IPS-20b (cell line): ENCODE data around the gene ZBTB7B.

Source experiments
- H3K27ac ChIP-seq: one replicate; pipeline ENCODE4 v1.5.1; 2013; ENCODE audit warnings: low read length
- H3K27me3 ChIP-seq: 2 replicates; pipeline ENCODE4 v1.6.1; 2013; ENCODE audit warnings: mild to moderate bottlenecking, low read length, inconsistent platforms; ENCODE audit not compliant: insufficient read depth
- H3K36me3 ChIP-seq: 2 replicates; pipeline ENCODE4 v1.6.1; 2013; ENCODE audit warnings: low read depth, mild to moderate bottlenecking, inconsistent platforms, low read length, moderate library complexity; ENCODE audit not compliant: insufficient read depth
- H3K4me1 ChIP-seq: 2 replicates; pipeline ENCODE4 v1.6.1; 2013; ENCODE audit warnings: mild to moderate bottlenecking, control low read depth, inconsistent platforms, low read length, moderate library complexity; ENCODE audit not compliant: insufficient read depth
- H3K4me3 ChIP-seq: 2 replicates; pipeline ENCODE4 v1.5.1; 2013; ENCODE audit warnings: mild to moderate bottlenecking, low read length, inconsistent platforms
- H3K9ac ChIP-seq: 2 replicates; pipeline ENCODE4 v1.6.1; 2013; ENCODE audit warnings: low read depth, mild to moderate bottlenecking, inconsistent platforms, low read length, moderate library complexity
- H3K9me3 ChIP-seq: 2 replicates; pipeline ENCODE4 v1.6.1; 2013; ENCODE audit warnings: mild to moderate bottlenecking, low read depth, low read length, inconsistent platforms; ENCODE audit not compliant: insufficient read depth

Gene ZBTB7B

GRCh38 chr1:155062151-155062686, 59.6 kb downstream of the ZBTB7B start:
- Histone ChIP-seq H3K9ac (no peak overlapping the region), H3K4me3 (peak overlapping the region; percentile 87; the same call in 1 of the 2 replicates), H3K9me3 (no peaks in the 10 kb centered on the region), H3K4me1 (peaks cover 9% of the 10 kb centered on the region; the same call in 1 of the 2 replicates), H3K27ac (no peak overlapping the region), H3K27me3 (peaks cover 12% of the 10 kb centered on the region; the same call in 1 of the 2 replicates), H3K36me3 (peaks cover 17% of the 10 kb centered on the region; the same call in 1 of the 2 replicates)

- peaks cover 21% of the 10 kb centered on the region; the same call in 1 of the 2 replicates for H3K36me3 ChIP-seq
- peak overlapping the region; percentile 87 for H3K4me3 ChIP-seq
- no peaks in the 10 kb centered on the region for H3K9me3 ChIP-seq
- H3K27ac ChIP-seq: no peak overlapping the region
- H3K4me1 ChIP-seq: peaks cover 9% of the 10 kb centered on the region; the same call in 1 of the 2 replicates
- peaks cover 12% of the 10 kb centered on the region; the same call in 1 of the 2 replicates for H3K27me3 ChIP-seq
- H3K9ac ChIP-seq: peak overlapping the region; percentile 87; the same call in 1 of the 2 replicates
These were observed 60.3 kb downstream of the ZBTB7B start for GRCh38 chr1:155062702-155063411.

DNA sequence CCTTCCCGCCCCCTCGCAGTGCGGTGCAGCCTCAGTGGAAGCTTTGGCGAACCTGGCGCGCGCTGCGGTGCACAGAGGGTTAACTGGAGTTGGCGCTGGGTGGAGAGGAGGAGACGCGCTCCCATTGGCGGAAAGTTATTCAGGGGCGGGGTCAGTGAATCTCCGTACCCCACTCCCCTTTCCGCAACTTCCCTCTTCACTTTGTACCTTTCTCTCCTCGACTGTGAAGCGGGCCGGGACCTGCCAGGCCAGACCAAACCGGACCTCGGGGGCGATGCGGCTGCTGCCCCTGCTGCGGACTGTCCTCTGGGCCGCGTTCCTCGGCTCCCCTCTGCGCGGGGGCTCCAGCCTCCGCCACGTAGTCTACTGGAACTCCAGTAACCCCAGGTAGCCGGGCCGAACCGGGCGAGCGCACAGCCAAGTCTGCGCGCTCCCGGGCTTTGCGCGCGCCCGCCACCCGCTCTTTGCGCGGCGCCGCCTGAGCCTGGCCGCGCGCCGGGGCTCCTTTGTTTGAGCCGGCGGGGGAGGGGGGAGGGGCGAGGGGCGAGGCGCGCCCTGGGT, 61.0 kb downstream of the ZBTB7B start, which contains the start of gene EFNA4:
EFNA4 (plus strand) TSS at position 191 of the 561 bp plus-strand sequence; CDS start at position 275, 84 bp downstream.
- Histone ChIP-seq H3K27me3 (peaks cover 12% of the 10 kb centered on the region; the same call in 1 of the 2 replicates), H3K9me3 (no peaks in the 10 kb centered on the region), H3K4me1 (peaks cover 9% of the 10 kb centered on the region; the same call in 1 of the 2 replicates), H3K4me3 (peak within 1 kb of the TSS; percentile 87), H3K9ac (peak within 1 kb of the TSS; percentile 87; the same call in 1 of the 2 replicates), H3K36me3 (peaks cover 22% of the 10 kb centered on the region), H3K27ac (peak within 1 kb of the TSS; percentile 80)

DNA sequence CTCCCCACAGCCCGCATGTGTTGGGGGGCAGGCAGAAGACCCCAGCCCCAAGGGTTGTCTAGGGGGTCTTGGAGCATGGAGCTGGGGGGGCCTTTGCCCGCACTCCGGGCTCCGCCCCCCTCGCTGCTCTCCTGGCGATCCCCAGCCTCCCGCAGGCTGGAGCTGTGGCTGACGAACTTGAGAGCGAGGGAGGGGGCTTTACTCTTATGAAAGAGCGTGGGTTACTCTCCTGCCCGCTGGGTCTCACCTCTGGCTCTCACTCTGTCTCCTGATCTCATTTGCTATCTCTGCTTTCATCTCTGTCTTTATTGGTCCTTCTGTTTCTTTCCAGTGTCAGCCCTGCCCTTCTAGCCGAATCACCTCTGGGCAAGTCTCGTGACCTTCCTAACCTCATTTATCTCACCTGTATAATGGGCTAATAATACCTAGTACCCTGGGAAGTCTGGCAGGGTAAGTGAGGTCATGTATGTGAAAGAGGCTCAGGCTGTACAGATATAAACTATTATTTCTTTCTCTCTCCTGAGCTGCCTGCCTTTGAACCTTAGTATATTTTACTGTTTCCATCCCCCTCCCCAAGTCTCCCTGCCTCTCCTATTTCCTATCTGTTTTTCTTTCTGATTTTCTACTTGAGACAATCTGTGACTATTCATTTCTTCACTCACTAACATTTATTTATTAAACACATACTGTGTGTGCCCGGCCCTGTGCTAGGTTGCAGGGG, 61.7 kb downstream of the ZBTB7B start:
- H3K36me3 ChIP-seq: peaks cover 28% of the 10 kb centered on the region
- H3K9ac ChIP-seq: peak overlapping the region; percentile 87; the same call in 1 of the 2 replicates
- no peak overlapping the region for H3K27ac ChIP-seq

DNA sequence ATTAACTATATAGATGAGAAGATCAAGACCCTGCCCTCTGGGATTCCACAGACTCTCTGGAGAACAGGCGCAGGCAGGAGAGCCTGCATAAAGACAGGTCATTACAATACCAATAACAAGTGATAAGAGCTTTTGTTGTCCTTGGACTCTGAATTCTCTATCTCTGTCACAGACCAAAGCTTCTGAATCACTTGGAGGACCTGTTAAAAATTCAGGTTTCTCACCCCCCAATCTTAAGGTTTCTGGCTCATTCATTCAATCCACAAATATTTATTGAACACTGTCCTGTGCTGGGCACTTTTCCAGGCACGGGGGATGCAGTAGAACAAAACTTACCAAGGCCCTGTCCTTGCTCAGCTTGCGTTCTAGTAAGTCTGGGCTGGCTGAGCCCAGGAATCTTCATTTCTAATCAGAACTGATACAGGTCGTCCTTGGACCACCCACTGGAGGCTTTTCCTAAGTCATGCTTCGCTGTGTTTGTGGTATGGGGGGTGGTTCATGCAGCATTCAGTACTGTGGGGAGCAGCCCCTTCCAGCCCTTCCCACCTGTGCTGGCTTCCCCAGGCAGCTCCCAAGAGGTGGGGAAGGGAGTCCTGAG, 62.3 kb downstream of the ZBTB7B start:
- H3K36me3 ChIP-seq: peaks cover 31% of the 10 kb centered on the region
- peak overlapping the region; percentile 87; the same call in 1 of the 2 replicates for H3K9ac ChIP-seq
- H3K9me3 ChIP-seq: no peaks in the 10 kb centered on the region
- peaks cover 9% of the 10 kb centered on the region; the same call in 1 of the 2 replicates for H3K4me1 ChIP-seq
- peaks cover 12% of the 10 kb centered on the region; the same call in 1 of the 2 replicates for H3K27me3 ChIP-seq
- H3K4me3 ChIP-seq: peak overlapping the region; percentile 87
- no peak overlapping the region for H3K27ac ChIP-seq

More for the DNA sequence above, 61.7 kb downstream of the ZBTB7B start:
- H3K4me1 ChIP-seq: peaks cover 9% of the 10 kb centered on the region; the same call in 1 of the 2 replicates
- no peaks in the 10 kb centered on the region for H3K9me3 ChIP-seq
- H3K4me3 ChIP-seq: peak overlapping the region; percentile 87
- peaks cover 12% of the 10 kb centered on the region; the same call in 1 of the 2 replicates for H3K27me3 ChIP-seq

DNA sequence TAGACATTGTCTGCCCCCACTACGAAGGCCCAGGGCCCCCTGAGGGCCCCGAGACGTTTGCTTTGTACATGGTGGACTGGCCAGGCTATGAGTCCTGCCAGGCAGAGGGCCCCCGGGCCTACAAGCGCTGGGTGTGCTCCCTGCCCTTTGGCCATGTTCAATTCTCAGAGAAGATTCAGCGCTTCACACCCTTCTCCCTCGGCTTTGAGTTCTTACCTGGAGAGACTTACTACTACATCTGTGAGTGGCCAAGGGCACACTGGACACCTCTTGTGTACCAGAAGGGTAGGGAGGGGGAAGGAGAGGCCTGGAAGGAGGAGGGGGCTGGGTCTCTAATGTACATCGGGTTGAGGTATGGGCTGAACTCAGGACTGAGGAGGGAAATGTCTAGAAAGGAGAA, 64.2 kb downstream of the ZBTB7B start:
- Histone ChIP-seq H3K36me3 (peaks cover 31% of the 10 kb centered on the region), H3K4me3 (no peak overlapping the region), H3K9me3 (no peaks in the 10 kb centered on the region), H3K27me3 (peaks cover 26% of the 10 kb centered on the region), H3K4me1 (peaks cover 12% of the 10 kb centered on the region; the same call in 1 of the 2 replicates), H3K9ac (no peak overlapping the region), H3K27ac (no peak overlapping the region)
